Vagina (tissue), 2 donors: Measurements from ENCODE around the gene TRAPPC10. TPM values are rescaled to one million over a fixed set of nuclear protein-coding genes. Genes with fewer than 3 reads are reported as not detected.

ENCODE experiments used
- DNase-seq, 2 donors: peaks; one replicate each; pipeline ENCODE4 v3.0.0-alpha.2; 2017; ENCODE audit errors: extremely low spot score in 2 of 2
- H3K27ac ChIP-seq: fragments of 200-600 bp; sonication (generic); one replicate; pipeline ENCODE4 v1.5.1; 2019
- H3K27me3 ChIP-seq: fragments of 200-600 bp; sonication (generic); one replicate; pipeline ENCODE4 v1.5.1; 2019
- H3K36me3 ChIP-seq, 2 donors: fragments of 200-600 bp; sonication (generic); one replicate each; pipeline ENCODE4 v1.5.1; 2017 to 2019
- H3K4me1 ChIP-seq: fragments of 200-600 bp; sonication (generic); one replicate; pipeline ENCODE4 v1.5.1; 2019
- H3K4me3 ChIP-seq, 2 donors: fragments of 200-600 bp; sonication (generic); 1 replicate in 1 of 2; 2 replicates in 1 of 2; pipeline ENCODE4 v1.5.1; 2016 to 2019
- H3K9me3 ChIP-seq: fragments of 200-600 bp; sonication (generic); one replicate; pipeline ENCODE4 v1.5.1; 2019
- CTCF ChIP-seq, 3 experiments: fragments of 450-650 bp in 2 of 3; fragments of 200-600 bp in 1 of 3; sonication (generic) in 1 of 3; IDR thresholded peaks; one replicate each; pipeline ENCODE4 v1.5.1; 2017 to 2019; ENCODE audit warnings: antibody characterized with exemption in 3 of 3, mild to moderate bottlenecking in 2 of 3, moderate library complexity in 2 of 3
- POLR2A ChIP-seq, 2 donors: fragments of 450-650 bp; IDR thresholded peaks; one replicate each; pipeline ENCODE4 v1.6.1; 2017; ENCODE audit warnings: antibody characterized with exemption in 2 of 2, mild to moderate bottlenecking in 2 of 2, moderate library complexity in 2 of 2
- POLR2AphosphoS5 ChIP-seq, 2 donors: sonication (generic); formaldehyde crosslinking; IDR thresholded peaks; one replicate each; pipeline ENCODE4 v1.9.0; 2017; ENCODE audit warnings: antibody characterized with exemption in 2 of 2, mild to moderate bottlenecking in 2 of 2, low read depth in 1 of 2; ENCODE audit not compliant: insufficient read depth in 1 of 2
- intact Hi-C: fragments of 100-400 bp; cut with DNase I; formaldehyde crosslinking; loops from one replicate; pipeline ENCODE4 v1.15.1; 2023
- total RNA-seq: library from RNA; depleted of rRNA; stranded (reverse); fragments of >200 nt; gene quantifications from one replicate; pipeline ENCODE4 v1.2.3, GENCODE V29; 2016

TRAPPC10 gene
- total RNA-seq, 1 donor from 2014 or later = 22.6 TPM

- intact Hi-C loops = no loop called here
Measured at GRCh38 chr21:44006656-44007055, 5.5 kb upstream of the TRAPPC10 start.

DNA sequence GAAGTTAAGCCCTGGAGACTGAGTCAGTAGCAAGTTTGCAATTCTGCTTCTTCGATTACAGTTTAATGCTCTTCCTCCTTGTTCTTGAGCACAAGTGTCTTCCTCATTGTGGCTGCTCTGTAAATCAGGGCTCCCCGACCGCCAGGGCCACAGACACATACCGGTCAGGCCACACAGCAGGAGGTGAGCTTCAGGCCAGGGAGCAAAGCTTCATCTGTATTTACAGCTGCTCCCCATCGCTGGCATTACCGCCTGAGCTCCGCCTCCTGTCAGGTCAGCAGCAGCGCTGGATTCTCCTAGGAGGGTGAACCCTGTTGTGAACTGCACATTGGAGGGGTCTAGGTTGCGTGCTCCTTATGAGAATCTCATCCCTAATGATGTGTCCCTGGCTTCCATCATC lies 1.7 kb upstream of the TRAPPC10 start:
- Histone ChIP-seq H3K4me3 (no peak overlapping the region), H3K9me3 (no peaks in the 10 kb centered on the region), H3K27me3 (no peaks in the 10 kb centered on the region), H3K4me1 (peaks cover 49% of the 10 kb centered on the region), H3K27ac (no peak overlapping the region), H3K36me3 (no peaks in the 10 kb centered on the region)
- DNase-seq = no peak
- TF ChIP-seq POLR2A (IDR thresholded peaks at IDR 0.05) (no peak), POLR2AphosphoS5 (IDR thresholded peaks at IDR 0.05; ENCODE audit: insufficient read depth in 1 of 2, low read depth in 1 of 2) (no peak)
- intact Hi-C loops = no loop called here

More at GRCh38 chr21:44006656-44007055, 5.5 kb upstream of the TRAPPC10 start:
- Histone ChIP-seq H3K4me1 (peaks cover 23% of the 10 kb centered on the region), H3K27me3 (no peaks in the 10 kb centered on the region), H3K4me3 (no peak overlapping the region), H3K27ac (peak overlapping the region; percentile 78), H3K9me3 (no peaks in the 10 kb centered on the region), H3K36me3 (no peaks in the 10 kb centered on the region)
- TF ChIP-seq POLR2A (IDR thresholded peaks at IDR 0.05) (no peak), POLR2AphosphoS5 (IDR thresholded peaks at IDR 0.05; ENCODE audit: insufficient read depth in 1 of 2, low read depth in 1 of 2) (peak in 1 of 2 donors; percentile 32), CTCF (IDR thresholded peaks at IDR 0.05) (no peak)
- no peak for DNase-seq

DNA sequence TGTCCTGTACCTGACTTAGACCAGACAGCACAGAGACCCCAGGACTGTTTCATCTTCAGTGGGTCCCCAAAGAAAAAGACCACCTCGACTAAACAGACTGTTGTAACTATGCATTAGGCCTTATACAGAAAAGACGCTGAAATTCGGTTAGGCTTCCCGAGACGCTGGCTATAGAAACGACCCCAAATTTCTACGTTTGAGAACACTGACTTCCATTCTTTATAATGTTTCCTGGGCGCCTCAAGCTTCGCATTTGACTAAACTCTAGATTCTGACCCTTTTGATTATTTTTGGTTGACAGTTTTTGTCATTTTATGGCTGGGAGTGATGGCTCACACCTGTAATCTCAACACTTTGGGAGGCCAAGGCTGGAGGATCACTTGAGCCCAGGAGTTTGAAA lies 986 bp upstream of the TRAPPC10 start:
- H3K4me3 ChIP-seq = peak overlapping the region; percentile 88 to 96
- H3K36me3 ChIP-seq = no peaks in the 10 kb centered on the region
- TF ChIP-seq CTCF (IDR thresholded peaks at IDR 0.05) (no peak), POLR2A (IDR thresholded peaks at IDR 0.05) (no peak), POLR2AphosphoS5 (IDR thresholded peaks at IDR 0.05; ENCODE audit: insufficient read depth in 1 of 2, low read depth in 1 of 2) (no peak)
- no peaks in the 10 kb centered on the region for H3K27me3 ChIP-seq
- H3K27ac ChIP-seq = peak overlapping the region; percentile 92
- peaks cover 50% of the 10 kb centered on the region for H3K4me1 ChIP-seq
- intact Hi-C loops = no loop called here
- DNase-seq = no peak
- no peaks in the 10 kb centered on the region for H3K9me3 ChIP-seq

DNA sequence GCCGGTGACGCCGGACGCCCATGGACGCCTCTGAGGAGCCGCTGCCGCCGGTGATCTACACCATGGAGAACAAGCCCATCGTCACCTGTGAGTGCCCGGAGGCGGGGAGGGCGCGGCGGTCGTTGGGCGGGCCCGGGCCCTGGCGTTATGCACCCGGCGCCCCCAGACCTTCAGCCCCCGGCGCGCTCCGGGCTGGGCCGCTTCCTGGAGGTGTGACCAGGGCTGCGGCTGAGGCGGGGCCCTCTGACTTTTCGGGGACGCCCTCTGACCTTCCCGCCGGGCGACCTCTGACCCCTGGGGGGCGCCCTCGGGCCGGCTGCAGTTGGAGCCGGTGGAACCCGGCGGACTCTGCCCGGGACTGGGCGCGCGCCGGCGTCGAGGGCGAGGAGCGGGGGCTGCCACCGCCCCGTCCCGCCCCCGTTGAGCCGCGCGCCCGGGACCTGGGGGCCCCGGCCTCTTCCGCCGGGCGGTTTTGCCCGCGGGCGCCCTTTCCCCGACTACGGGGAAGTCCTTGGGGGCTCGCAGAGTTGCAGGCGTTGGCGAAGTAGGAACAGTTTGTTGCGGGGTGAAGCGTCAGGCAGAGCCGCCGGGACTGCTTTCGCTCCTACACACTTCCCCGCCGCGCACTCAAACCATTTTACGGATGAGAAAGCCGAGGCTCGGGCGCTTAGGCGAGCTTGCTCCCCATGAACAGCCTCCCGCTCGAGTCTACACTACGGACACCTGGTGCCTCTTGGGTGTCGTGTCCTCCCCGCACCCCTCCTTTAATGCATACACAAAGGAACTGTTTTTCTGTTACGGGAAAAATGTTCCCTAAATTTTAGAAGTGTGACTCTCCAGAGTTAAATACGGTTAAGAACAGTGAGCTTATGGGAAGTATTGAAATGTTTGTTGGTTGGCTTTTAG lies 618 bp downstream of the TRAPPC10 start:
- no peak for DNase-seq
- no peaks in the 10 kb centered on the region for H3K9me3 ChIP-seq
- H3K27ac ChIP-seq = peak overlapping the region; percentile 78
- peaks cover 43% of the 10 kb centered on the region for H3K4me1 ChIP-seq
- intact Hi-C loops = no loop called here
- H3K27me3 ChIP-seq = no peaks in the 10 kb centered on the region
- TF ChIP-seq CTCF (IDR thresholded peaks at IDR 0.05) (peak in 1 of 3 experiments; percentile 8), POLR2AphosphoS5 (IDR thresholded peaks at IDR 0.05; ENCODE audit: insufficient read depth in 1 of 2, low read depth in 1 of 2) (no peak)
- no peaks in the 10 kb centered on the region for H3K36me3 ChIP-seq
- peak overlapping the region; percentile 88 to 96 for H3K4me3 ChIP-seq

DNA sequence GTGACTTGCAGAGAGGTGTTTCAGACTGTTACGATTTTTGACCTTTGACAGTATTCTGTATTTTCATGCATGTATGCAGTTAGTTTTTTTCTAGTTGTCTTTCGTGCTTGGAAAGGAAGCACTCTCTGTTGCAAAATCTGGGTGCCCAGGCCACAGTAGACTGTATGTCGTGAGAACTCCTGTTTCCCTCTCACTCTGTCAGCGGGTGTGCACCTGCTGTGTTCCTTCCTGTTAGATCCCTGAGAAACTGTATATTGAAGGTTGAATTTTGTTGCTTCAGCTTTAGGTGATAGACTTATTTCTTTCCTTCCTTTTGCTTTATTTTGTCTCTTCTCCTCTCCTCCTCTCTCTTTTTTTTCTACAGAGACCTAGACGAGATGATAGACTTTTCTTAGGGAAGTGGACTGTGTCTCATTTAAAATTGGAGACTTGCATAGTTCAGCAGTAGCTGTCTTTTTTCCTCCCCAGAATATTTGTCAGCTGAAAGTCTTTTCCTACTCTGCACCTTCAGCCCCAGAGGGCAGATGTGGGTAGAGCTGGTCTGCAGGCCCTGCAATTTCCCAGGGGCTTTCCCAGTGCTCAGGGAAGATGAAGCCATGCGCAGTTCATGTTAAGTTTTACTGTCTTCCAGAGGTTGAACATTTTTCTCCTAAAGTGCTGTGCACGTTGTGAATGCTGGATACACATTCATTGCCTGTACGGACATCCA lies 1.4 kb downstream of the TRAPPC10 start:
- intact Hi-C loops = no loop called here
- H3K4me1 ChIP-seq = peaks cover 46% of the 10 kb centered on the region
- no peak for DNase-seq
- no peaks in the 10 kb centered on the region for H3K36me3 ChIP-seq
- H3K9me3 ChIP-seq = no peaks in the 10 kb centered on the region
- H3K27ac ChIP-seq = peak overlapping the region; percentile 78
- H3K27me3 ChIP-seq = no peaks in the 10 kb centered on the region
- peak overlapping the region; percentile 88 to 96 for H3K4me3 ChIP-seq
- TF ChIP-seq CTCF (IDR thresholded peaks at IDR 0.05) = no peak
- TF ChIP-seq POLR2AphosphoS5 (IDR thresholded peaks at IDR 0.05; ENCODE audit: insufficient read depth in 1 of 2, low read depth in 1 of 2) = no peak
- no peak for TF ChIP-seq POLR2A (IDR thresholded peaks at IDR 0.05)
